ENCODE data around the gene ECEL1. TPM values are rescaled to one million over a fixed set of nuclear protein-coding genes. Genes with fewer than 3 reads are reported as not detected.

The ECEL1 gene
- total and polyA plus RNA-seq, 2 of the 4 experiments (the other 2 are of a cell fraction): not detected

- no peak overlapping the region for H2AK9ac ChIP-seq (replicated peaks; ENCODE audit: low read depth, low read length, poor library complexity)
- H3K4me3 ChIP-seq (ENCODE audit: insufficient read depth, low read depth, low read length): no peak overlapping the region
- H3K4me1 ChIP-seq (ENCODE audit: control insufficient read depth, insufficient read depth, low read length): no peaks in the 10 kb centered on the region
- dilution Hi-C loops (cut with HindIII; ENCODE audit: low sequenced_read_pairs, unreplicated experiment) (no loop called here), in situ Hi-C loops (cut with MboI; ENCODE audit: low sequenced_read_pairs) (no loop called here), intact Hi-C loops (cut with micrococcal nuclease) (no loop called here)
- no peak overlapping the region for H3K14ac ChIP-seq (replicated peaks; ENCODE audit: low read depth, low read length)
- WGBS, 2 experiments (ENCODE audit: extremely low coverage in 2 of 2, insufficient read length in 1 of 2): 76% methylated on average over 14 of the region's 14 CpGs; no CpG with 5 or more reads in 1 of the 2 experiments
- H2BK15ac ChIP-seq (ENCODE audit: low read depth, low read length): no peak overlapping the region
- H2AFZ ChIP-seq (replicated peaks; ENCODE audit: low read length, poor library complexity): no peak overlapping the region
- H3K27me3 ChIP-seq (ENCODE audit: control insufficient read depth, insufficient read depth, low read length): peaks cover 74% of the 10 kb centered on the region
- H3K4ac ChIP-seq (ENCODE audit: low read depth, low read length): no peak overlapping the region
- POLR2A ChIA-PET (ENCODE audit: unreplicated experiment): no interaction called here
- H2BK120ac ChIP-seq (ENCODE audit: low read depth, low read length): no peak overlapping the region
- no peak overlapping the region for H2AK5ac ChIP-seq (ENCODE audit: low read depth, low read length)
- CTCF ChIA-PET: interaction anchor here (1.8 kb wide), 1 partner anchor 74 kb away, joined by 4 read pairs; no protein-coding TSS in a partner anchor
- no peaks in the 10 kb centered on the region for H3K36me3 ChIP-seq (ENCODE audit: control insufficient read depth, insufficient read depth, low read length)
- no peak overlapping the region for H4K91ac ChIP-seq (ENCODE audit: insufficient read depth, low read depth, low read length)
- H3K4me2 ChIP-seq (ENCODE audit: low read depth, low read length): no peak overlapping the region
- ATAC-seq (ENCODE audit: low read depth) (no peak), DNase-seq (no peak)
- no peak overlapping the region for H4K5ac ChIP-seq (ENCODE audit: low read depth, low read length)
- H3K56ac ChIP-seq (ENCODE audit: extremely low read depth, insufficient read depth, low read length): no peak overlapping the region
- no peaks in the 10 kb centered on the region for H3K9me3 ChIP-seq (ENCODE audit: control insufficient read depth, insufficient read depth, low read length)
- no peak overlapping the region for H3K27ac ChIP-seq (ENCODE audit: insufficient read depth, low read length)
- no peaks in the 10 kb centered on the region for H3K9me1 ChIP-seq (ENCODE audit: insufficient read depth, low read length)
- H4K8ac ChIP-seq (ENCODE audit: low read depth in 2 of 2, low read length in 2 of 2): no peak overlapping the region
- H3K79me1 ChIP-seq (ENCODE audit: low read depth in 1 of 2, low read length in 2 of 2): no peaks in the 10 kb centered on the region
- no peak overlapping the region for H2BK5ac ChIP-seq (ENCODE audit: low read depth, low read length, poor library complexity, severe bottlenecking)
- no peaks in the 10 kb centered on the region for H4K20me1 ChIP-seq (ENCODE audit: insufficient read depth, low read length)
- no peak overlapping the region for H3K23ac ChIP-seq (ENCODE audit: low read depth, low read length)
- BruUV-seq (replicated peaks): no TSS peak
- H3K9ac ChIP-seq (ENCODE audit: low read depth, low read length): no peak overlapping the region
- no peak overlapping the region for H3K18ac ChIP-seq (ENCODE audit: low read depth, low read length)
- TF ChIP-seq SMC3 (IDR thresholded peaks at IDR 0.05; ENCODE audit: low read depth, low read length): no peak
- no peak for TF ChIP-seq RFX5 (IDR thresholded peaks at IDR 0.05; ENCODE audit: low read depth, low read length)
- no peak for TF ChIP-seq ELK1 (IDR thresholded peaks at IDR 0.05; ENCODE audit: borderline replicate concordance, low read depth, low read length)
- no peak for TF ChIP-seq CHD1 (IDR thresholded peaks at IDR 0.05; ENCODE audit: low read depth, low read length)
- no peak for TF ChIP-seq CEBPB (IDR thresholded peaks at IDR 0.05; ENCODE audit: low read depth, low read length)
- TF ChIP-seq CTCF (conservative IDR thresholded peaks at IDR 0.05; ENCODE audit: low read depth, low read length): no peak
- TF ChIP-seq RCOR1 (IDR thresholded peaks at IDR 0.05; ENCODE audit: insufficient replicate concordance, low read length): no peak
- TF ChIP-seq POLR2A (IDR thresholded peaks at IDR 0.05; ENCODE audit: low read depth, low read length): no peak
- TF ChIP-seq FOS (IDR thresholded peaks at IDR 0.05; ENCODE audit: low read depth, low read length): no peak
- no peak for TF ChIP-seq USF2 (IDR thresholded peaks at IDR 0.05; ENCODE audit: low read depth, low read length)
- no peak for TF ChIP-seq RAD21 (IDR thresholded peaks at IDR 0.05; ENCODE audit: low read length)
- no peak for TF ChIP-seq NFE2L2 (IDR thresholded peaks at IDR 0.05; ENCODE audit: low read depth, low read length)
- no peak for TF ChIP-seq BHLHE40 (IDR thresholded peaks at IDR 0.05; ENCODE audit: low read depth, low read length)
- no peak overlapping the region for H2BK20ac ChIP-seq (ENCODE audit: low read depth, low read length)
Observed at GRCh38 chr2:232521098-232521497, 33.5 kb upstream of the ECEL1 start.
